ENCODE measurements around the gene ANGPT4. TPM values are rescaled to one million over a fixed set of nuclear protein-coding genes. Genes with fewer than 3 reads are reported as not detected.
A peak's percentile ranks its signal among the peaks of the same experiment; 100 is the strongest.

Gene ANGPT4
- total and polyA plus RNA-seq, 4 donors = 0.30 to 0.57 (median 0.44) TPM

GRCh38 chr20:881783-882144, 34.4 kb downstream of the ANGPT4 start:
- Histone ChIP-seq H3K27me3 (ENCODE audit: control insufficient read depth, insufficient read depth, low read length) (no peaks in the 10 kb centered on the region), H3K27ac (ENCODE audit: low read depth, low read length) (no peak overlapping the region), H3K36me3 (ENCODE audit: control insufficient read depth, insufficient read depth, low read length) (no peaks in the 10 kb centered on the region), H3K4me1 (ENCODE audit: control insufficient read depth, insufficient read depth, low read length) (peaks cover 11% of the 10 kb centered on the region), H3K4me3 (ENCODE audit: low read depth, low read length) (no peak overlapping the region), H3K9me3 (ENCODE audit: control insufficient read depth, insufficient read depth, low read length) (no peaks in the 10 kb centered on the region)
- DNase-seq (ENCODE audit: low read depth in 4 of 6, low spot score in 6 of 6) = no peak

GRCh38 chr20:881051-881782, 34.9 kb downstream of the ANGPT4 start:
- no peak for DNase-seq (ENCODE audit: low read depth in 4 of 6, low spot score in 6 of 6)
- Histone ChIP-seq H3K27ac (ENCODE audit: low read depth, low read length) (no peak overlapping the region), H3K4me1 (ENCODE audit: control insufficient read depth, insufficient read depth, low read length) (peaks cover 11% of the 10 kb centered on the region), H3K36me3 (ENCODE audit: control insufficient read depth, insufficient read depth, low read length) (no peaks in the 10 kb centered on the region), H3K27me3 (ENCODE audit: control insufficient read depth, insufficient read depth, low read length) (no peaks in the 10 kb centered on the region), H3K9me3 (ENCODE audit: control insufficient read depth, insufficient read depth, low read length) (no peaks in the 10 kb centered on the region), H3K4me3 (ENCODE audit: low read depth, low read length) (no peak overlapping the region)
- 80% methylated on average over 10 of the region's 10 CpGs for WGBS (ENCODE audit: insufficient coverage)

- H3K4me1 ChIP-seq (ENCODE audit: control insufficient read depth, insufficient read depth, low read length) = peaks cover under 1% of the 10 kb centered on the region
- WGBS (ENCODE audit: insufficient coverage) = 76% methylated on average over 4 of the region's 4 CpGs
- no peak overlapping the region for H3K27ac ChIP-seq (ENCODE audit: low read depth, low read length)
- no peaks in the 10 kb centered on the region for H3K27me3 ChIP-seq (ENCODE audit: control insufficient read depth, insufficient read depth, low read length)
- H3K36me3 ChIP-seq (ENCODE audit: control insufficient read depth, insufficient read depth, low read length) = no peaks in the 10 kb centered on the region
- H3K4me3 ChIP-seq (ENCODE audit: low read depth, low read length) = no peak overlapping the region
- no peak for DNase-seq (ENCODE audit: low read depth in 4 of 6, low spot score in 6 of 6)
- no peaks in the 10 kb centered on the region for H3K9me3 ChIP-seq (ENCODE audit: control insufficient read depth, insufficient read depth, low read length)
Observed at GRCh38 chr20:879626-880025, 36.5 kb downstream of the ANGPT4 start.

- Histone ChIP-seq H3K9me3 (ENCODE audit: control insufficient read depth, insufficient read depth, low read length) (no peaks in the 10 kb centered on the region), H3K4me3 (ENCODE audit: low read depth, low read length) (no peak overlapping the region), H3K27me3 (ENCODE audit: control insufficient read depth, insufficient read depth, low read length) (no peaks in the 10 kb centered on the region), H3K4me1 (ENCODE audit: control insufficient read depth, insufficient read depth, low read length) (no peaks in the 10 kb centered on the region), H3K27ac (ENCODE audit: low read depth, low read length) (no peak overlapping the region), H3K36me3 (ENCODE audit: control insufficient read depth, insufficient read depth, low read length) (no peaks in the 10 kb centered on the region)
- WGBS (ENCODE audit: insufficient coverage) = 33% methylated on average over 4 of the region's 9 CpGs
- DNase-seq (ENCODE audit: low read depth in 4 of 6, low spot score in 6 of 6) = peak in 2 of 6 donors; percentile 10 to 47
Observed at GRCh38 chr20:878511-879307, 37.4 kb downstream of the ANGPT4 start.

GRCh38 chr20:877814-878213, 38.3 kb downstream of the ANGPT4 start:
- H3K27ac ChIP-seq (ENCODE audit: low read depth, low read length) = no peak overlapping the region
- DNase-seq (ENCODE audit: low read depth in 4 of 6, low spot score in 6 of 6) = no peak
- H3K4me1 ChIP-seq (ENCODE audit: control insufficient read depth, insufficient read depth, low read length) = no peaks in the 10 kb centered on the region
- peaks cover 3% of the 10 kb centered on the region for H3K27me3 ChIP-seq (ENCODE audit: control insufficient read depth, insufficient read depth, low read length)
- 88% methylated on average over 6 of the region's 7 CpGs for WGBS (ENCODE audit: insufficient coverage)
- H3K36me3 ChIP-seq (ENCODE audit: control insufficient read depth, insufficient read depth, low read length) = no peaks in the 10 kb centered on the region
- no peak overlapping the region for H3K4me3 ChIP-seq (ENCODE audit: low read depth, low read length)
- no peaks in the 10 kb centered on the region for H3K9me3 ChIP-seq (ENCODE audit: control insufficient read depth, insufficient read depth, low read length)

- Histone ChIP-seq H3K36me3 (ENCODE audit: control insufficient read depth, insufficient read depth, low read length) (no peaks in the 10 kb centered on the region), H3K4me1 (ENCODE audit: control insufficient read depth, insufficient read depth, low read length) (no peaks in the 10 kb centered on the region), H3K9me3 (ENCODE audit: control insufficient read depth, insufficient read depth, low read length) (no peaks in the 10 kb centered on the region), H3K27ac (ENCODE audit: low read depth, low read length) (no peak overlapping the region), H3K4me3 (ENCODE audit: low read depth, low read length) (no peak overlapping the region), H3K27me3 (ENCODE audit: control insufficient read depth, insufficient read depth, low read length) (peaks cover 3% of the 10 kb centered on the region)
- DNase-seq (ENCODE audit: low read depth in 4 of 6, low spot score in 6 of 6) = no peak
- 96% methylated on average over 4 of the region's 4 CpGs for WGBS (ENCODE audit: insufficient coverage)
Observed at GRCh38 chr20:875115-875514, 41.0 kb downstream of the ANGPT4 start.

GRCh38 chr20:873875-874607, 42.1 kb downstream of the ANGPT4 start:
- DNase-seq (ENCODE audit: low read depth in 4 of 6, low spot score in 6 of 6) = no peak
- peaks cover 3% of the 10 kb centered on the region for H3K27me3 ChIP-seq (ENCODE audit: control insufficient read depth, insufficient read depth, low read length)
- H3K4me3 ChIP-seq (ENCODE audit: low read depth, low read length) = no peak overlapping the region
- WGBS (ENCODE audit: insufficient coverage) = 90% methylated on average over 9 of the region's 10 CpGs
- no peaks in the 10 kb centered on the region for H3K4me1 ChIP-seq (ENCODE audit: control insufficient read depth, insufficient read depth, low read length)
- H3K27ac ChIP-seq (ENCODE audit: low read depth, low read length) = no peak overlapping the region
- H3K36me3 ChIP-seq (ENCODE audit: control insufficient read depth, insufficient read depth, low read length) = no peaks in the 10 kb centered on the region
- no peaks in the 10 kb centered on the region for H3K9me3 ChIP-seq (ENCODE audit: control insufficient read depth, insufficient read depth, low read length)

- Histone ChIP-seq H3K9me3 (ENCODE audit: control insufficient read depth, insufficient read depth, low read length) (no peaks in the 10 kb centered on the region), H3K27me3 (ENCODE audit: control insufficient read depth, insufficient read depth, low read length) (peaks cover 3% of the 10 kb centered on the region), H3K4me3 (ENCODE audit: low read depth, low read length) (no peak overlapping the region), H3K36me3 (ENCODE audit: control insufficient read depth, insufficient read depth, low read length) (no peaks in the 10 kb centered on the region), H3K27ac (ENCODE audit: low read depth, low read length) (no peak overlapping the region), H3K4me1 (ENCODE audit: control insufficient read depth, insufficient read depth, low read length) (peaks cover 4% of the 10 kb centered on the region)
- 57% methylated on average over 20 of the region's 20 CpGs for WGBS (ENCODE audit: insufficient coverage)
- DNase-seq (ENCODE audit: low read depth in 4 of 6, low spot score in 6 of 6) = no peak
Observed at GRCh38 chr20:872855-873520, 43.1 kb downstream of the ANGPT4 start.

- 54% methylated on average over 2 of the region's 2 CpGs for WGBS (ENCODE audit: insufficient coverage)
- Histone ChIP-seq H3K27ac (ENCODE audit: low read depth, low read length) (no peak overlapping the region), H3K4me3 (ENCODE audit: low read depth, low read length) (no peak overlapping the region), H3K9me3 (ENCODE audit: control insufficient read depth, insufficient read depth, low read length) (no peaks in the 10 kb centered on the region), H3K36me3 (ENCODE audit: control insufficient read depth, insufficient read depth, low read length) (no peaks in the 10 kb centered on the region), H3K4me1 (ENCODE audit: control insufficient read depth, insufficient read depth, low read length) (peaks cover 4% of the 10 kb centered on the region), H3K27me3 (ENCODE audit: control insufficient read depth, insufficient read depth, low read length) (peaks cover 3% of the 10 kb centered on the region)
- no peak for DNase-seq (ENCODE audit: low read depth in 4 of 6, low spot score in 6 of 6)
Observed at GRCh38 chr20:871948-872347, 44.2 kb downstream of the ANGPT4 start.
